Body of pancreas (tissue), 4 donors: Measurements from ENCODE around the gene CBR3. TPM values are rescaled to one million over a fixed set of nuclear protein-coding genes. Genes with fewer than 3 reads are reported as not detected.

Source experiments
- ATAC-seq: fragments of 150-250 bp; one replicate; pipeline ENCODE4 v1.9.1; 2016
- DNase-seq, 4 donors: peaks; one replicate each; pipeline ENCODE4 v3.0.0-alpha.2; 2019
- H3K27ac ChIP-seq, 4 donors: fragments of 200-600 bp; sonication (generic); 1 replicate in 3 of 4; 2 replicates in 1 of 4; pipeline versions ENCODE4 v1.5.1 to v1.6.1; 2016 to 2019; ENCODE audit warnings: mild to moderate bottlenecking in 1 of 4, mixed read lengths in 1 of 4, moderate library complexity in 1 of 4
- H3K27me3 ChIP-seq, 2 donors: fragments of 200-600 bp; sonication (generic); one replicate each; pipeline ENCODE4 v1.6.0; 2016; ENCODE audit warnings: mild to moderate bottlenecking in 1 of 2
- H3K36me3 ChIP-seq, 2 donors: fragments of 200-600 bp; sonication (generic); replicated peaks in 1 of 2; 2 replicates each; pipeline ENCODE4 v1.5.1; 2016; ENCODE audit warnings: low read depth in 2 of 2; ENCODE audit not compliant: insufficient read depth in 1 of 2
- H3K4me1 ChIP-seq: fragments of 200-600 bp; sonication (generic); one replicate; pipeline ENCODE4 v1.6.0; 2016
- H3K4me3 ChIP-seq, 2 donors: fragments of 200-600 bp; sonication (generic); 1 replicate in 1 of 2; 2 replicates in 1 of 2; pipeline ENCODE4 v1.5.1; 2016 to 2019
- H3K9me3 ChIP-seq, 3 donors: fragments of 200-600 bp; sonication (generic); 1 replicate in 2 of 3; 2 replicates in 1 of 3; pipeline ENCODE4 v1.5.1; 2016
- CTCF ChIP-seq, 7 experiments: fragments of 450-650 bp in 4 of 7; fragments of 200-600 bp in 3 of 7; sonication (generic) in 3 of 7; IDR thresholded peaks; one replicate each; pipeline ENCODE4 v1.5.1; 2016 to 2019; ENCODE audit warnings: antibody characterized with exemption in 7 of 7
- POLR2A ChIP-seq, 3 donors: fragments of 450-650 bp; IDR thresholded peaks; one replicate each; pipeline ENCODE4 v1.6.1; 2016; ENCODE audit warnings: antibody characterized with exemption in 3 of 3, mild to moderate bottlenecking in 2 of 3
- WGBS, 2 donors: methylation state at CpG; one replicate each; pipeline ENCODE4 v1.1.5; 2017; 5-methylcytosine and 5-hydroxymethylcytosine counted together
- intact Hi-C: fragments of 100-400 bp; cut with DNase I; formaldehyde crosslinking; loops from one replicate; pipeline ENCODE4 v1.15.1; 2023
- total RNA-seq, 2 donors: library from RNA; depleted of rRNA; stranded (reverse); fragments of >200 nt; gene quantifications; one replicate each; pipeline ENCODE4 v1.1.0, GENCODE V29; 2016

Gene CBR3
- total RNA-seq, 2 donors from 2014 or later, result 0.52 to 1.3 TPM

GRCh38 chr21:36149788-36150711, 15.2 kb downstream of the CBR3 start:
- peak overlapping the region in 2 of 4 donors; percentile 45 to 52 for H3K27ac ChIP-seq
- ATAC-seq (no peak), DNase-seq (peak in 1 of 4 donors; percentile 57)
- H3K4me3 ChIP-seq, result no peak overlapping the region
- 66 to 72% methylated on average over 6 to 7 of the region's 7 CpGs for WGBS, 2 donors
- no peaks in the 10 kb centered on the region for H3K9me3 ChIP-seq
- intact Hi-C loops, result loop anchor here (5.0 kb wide), 1 partner anchor 57 kb away; no protein-coding TSS in a partner anchor
- H3K27me3 ChIP-seq, result no peaks in the 10 kb centered on the region
- H3K4me1 ChIP-seq, result peaks cover under 1% of the 10 kb centered on the region
- H3K36me3 ChIP-seq, result no peaks in the 10 kb centered on the region
- TF ChIP-seq POLR2A (IDR thresholded peaks at IDR 0.05) (peak in 1 of 3 donors; percentile 55), CTCF (IDR thresholded peaks at IDR 0.05) (no peak)

GRCh38 chr21:36155603-36156338, 20.9 kb downstream of the CBR3 start:
- no peaks in the 10 kb centered on the region for H3K9me3 ChIP-seq
- H3K27me3 ChIP-seq, result no peaks in the 10 kb centered on the region
- intact Hi-C loops, result no loop called here
- H3K4me1 ChIP-seq, result peaks cover 13% of the 10 kb centered on the region
- H3K27ac ChIP-seq, result peak overlapping the region; percentile 79 to 92 (median 88)
- WGBS, 2 donors, result 0 to 4% methylated on average over 8 to 53 of the region's 53 CpGs
- TF ChIP-seq CTCF (IDR thresholded peaks at IDR 0.05) (no peak), POLR2A (IDR thresholded peaks at IDR 0.05) (peak; percentile 95 to 99 (median 99))
- peak; percentile 49 for ATAC-seq
- no peaks in the 10 kb centered on the region for H3K36me3 ChIP-seq
- peak overlapping the region; percentile 17 to 48 for H3K4me3 ChIP-seq
- peak; percentile 71 to 81 (median 78) for DNase-seq

GRCh38 chr21:36156339-36156814, 21.5 kb downstream of the CBR3 start:
- H3K27ac ChIP-seq, result peak overlapping the region; percentile 81 to 92 (median 90)
- no peaks in the 10 kb centered on the region for H3K36me3 ChIP-seq
- 1 to 7% methylated on average over 6 to 41 of the region's 43 CpGs for WGBS, 2 donors
- TF ChIP-seq POLR2A (IDR thresholded peaks at IDR 0.05) (no peak), CTCF (IDR thresholded peaks at IDR 0.05) (no peak)
- H3K27me3 ChIP-seq, result no peaks in the 10 kb centered on the region
- intact Hi-C loops, result no loop called here
- peaks cover 13% of the 10 kb centered on the region for H3K4me1 ChIP-seq
- peak; percentile 89 for ATAC-seq
- H3K4me3 ChIP-seq, result peak overlapping the region; percentile 83 to 96
- no peaks in the 10 kb centered on the region for H3K9me3 ChIP-seq
- peak; percentile 99 to 100 (median 100) for DNase-seq

GRCh38 chr21:36156815-36157670, 22.2 kb downstream of the CBR3 start, which contains the start of gene DOP1B:
Gene DOP1B, plus strand, starts transcription at chr21:36156824. Its CDS starts 7,910 bp downstream, at chr21:36164734.
- no peak for ATAC-seq
- WGBS, 2 donors, result 0 to 1% methylated on average over 1 to 70 of the region's 83 CpGs
- TF ChIP-seq CTCF (IDR thresholded peaks at IDR 0.05) (peak in 1 of 7 experiments; percentile 7), POLR2A (IDR thresholded peaks at IDR 0.05) (peak in 1 of 3 donors; percentile 71)
- Histone ChIP-seq H3K27ac (peak within 1 kb of the TSS; percentile 81 to 92 (median 90)), H3K4me1 (peaks cover 13% of the 10 kb centered on the region), H3K36me3 (no peaks in the 10 kb centered on the region), H3K4me3 (peak within 1 kb of the TSS; percentile 83 to 96), H3K9me3 (no peaks in the 10 kb centered on the region), H3K27me3 (no peaks in the 10 kb centered on the region)
- intact Hi-C loops, result no loop called here
- no peak for DNase-seq
